GM12878 (cell line): ENCODE results near the gene LRRC53. TPM values are rescaled to one million over a fixed set of nuclear protein-coding genes. Genes with fewer than 3 reads are reported as not detected.

ENCODE experiments used
- ATAC-seq: fragments of 200-7000 bp; cut with Tn5 transposase; 3 replicates; pipeline ENCODE4 v1.9.1; 2020; ENCODE audit warnings: mild to moderate bottlenecking, moderate library complexity
- BruUV-seq: library from RNA; stranded (reverse); fragments of 400-500 nt; replicated peaks from 2 replicates; lab custom pipeline; 2021; lab: Mats Ljungman, UMichigan
- CTCF ChIA-PET: fragments of 300-600 bp; sonication (Branson Sonifier 250); formaldehyde crosslinking; extraction: SDS; loops from one replicate; lab custom pipeline; 2021; ENCODE audit warnings: inconsistent platforms; lab: Yijun Ruan, JAX
- POLR2A ChIA-PET: fragments of 350-600 bp; formaldehyde crosslinking; extraction: SDS; loops from one replicate; lab custom pipeline; 2021; ENCODE audit warnings: inconsistent platforms; lab: Charles Lee
- RAD21 ChIA-PET: fragments of 300-600 bp; sonication (Branson Sonifier 250); formaldehyde crosslinking; loops from one replicate; lab custom pipeline; 2023; ENCODE audit warnings: antibody characterized with exemption; ENCODE audit not compliant: unreplicated experiment; lab: Charles Lee
- SMC1A ChIA-PET: fragments of 300-600 bp; sonication (Branson Sonifier 250); formaldehyde crosslinking; loops from one replicate; lab custom pipeline; 2023; ENCODE audit not compliant: unreplicated experiment, uncharacterized antibody; lab: Charles Lee
- DNase-seq: peaks from one replicate; pipeline ENCODE4 v3.0.0-alpha.2; 2011; ENCODE audit warnings: low read depth, low spot score
- FAIRE-seq: peaks from 3 replicates; lab custom pipeline; 2011; peaks lifted over from hg19 to GRCh38; lab: Jason Lieb, UNC
- H2AFZ ChIP-seq: 2 replicates; pipeline ENCODE4 v1.6.0; 2011; ENCODE audit warnings: low read depth, low read length, control low read depth; ENCODE audit not compliant: control insufficient read depth
- H3K27ac ChIP-seq: 2 replicates; pipeline ENCODE4 v1.5.1; 2011; ENCODE audit warnings: control low read depth; ENCODE audit not compliant: control insufficient read depth, insufficient read depth
- H3K27me3 ChIP-seq, 2 experiments: replicated peaks in 1 of 2; 2 replicates each; pipeline versions ENCODE4 v1.6.0 to v1.6.1; 2011; ENCODE audit warnings: low read length in 1 of 2; ENCODE audit not compliant: control insufficient read depth in 2 of 2, insufficient read depth in 2 of 2
- H3K36me3 ChIP-seq, 2 experiments: 2 replicates each; pipeline ENCODE4 v1.5.1; 2011; ENCODE audit warnings: low read length in 1 of 2; ENCODE audit not compliant: control insufficient read depth in 2 of 2, insufficient read depth in 2 of 2
- H3K4me1 ChIP-seq: 2 replicates; pipeline ENCODE4 v1.6.1; 2011; ENCODE audit warnings: mild to moderate bottlenecking, low read length, moderate library complexity, mixed read lengths; ENCODE audit not compliant: control insufficient read depth, insufficient read depth
- H3K4me2 ChIP-seq: 2 replicates; pipeline ENCODE4 v1.6.0; 2011; ENCODE audit warnings: control low read depth; ENCODE audit not compliant: control insufficient read depth, insufficient read depth
- H3K4me3 ChIP-seq: fragments of 200-600 bp; sonication (generic); 2 replicates; pipeline ENCODE4 v1.5.1; 2016
- H3K79me2 ChIP-seq: 2 replicates; pipeline ENCODE4 v1.6.0; 2011; ENCODE audit warnings: low read length; ENCODE audit not compliant: control insufficient read depth, insufficient read depth
- H3K9ac ChIP-seq: 2 replicates; pipeline ENCODE4 v1.8.0; 2011; ENCODE audit warnings: low read length, control low read depth, mixed read lengths; ENCODE audit not compliant: control insufficient read depth, insufficient read depth
- H3K9me3 ChIP-seq: replicated peaks from 3 replicates; pipeline ENCODE4 v1.5.1; 2011; ENCODE audit warnings: mild to moderate bottlenecking, low read length; ENCODE audit not compliant: control insufficient read depth, insufficient read depth
- H4K20me1 ChIP-seq: 2 replicates; pipeline ENCODE4 v1.6.0; 2011; ENCODE audit not compliant: control insufficient read depth, insufficient read depth
- BHLHE40 ChIP-seq, 2 experiments: fragments of 450-650 bp in 1 of 2; IDR thresholded peaks; 2 replicates each; pipeline ENCODE4 v1.6.1; 2011 to 2017; ENCODE audit warnings: low read depth in 2 of 2, borderline replicate concordance in 1 of 2, improper control_type of control experiment in 1 of 2, low read length in 1 of 2, mild to moderate bottlenecking in 1 of 2
- BMI1 ChIP-seq: fragments of 450-650 bp; IDR thresholded peaks from 2 replicates; pipeline ENCODE4 v1.6.1; 2016; ENCODE audit warnings: mild to moderate bottlenecking, moderate library complexity, borderline replicate concordance
- CHD2 ChIP-seq: IDR thresholded peaks from 2 replicates; pipeline ENCODE4 v1.6.1; 2011; ENCODE audit warnings: low read depth, low read length, improper control_type of control experiment, borderline replicate concordance
- ELK1 ChIP-seq: IDR thresholded peaks from 2 replicates; pipeline ENCODE4 v1.6.1; 2012; ENCODE audit warnings: low read depth, low read length, improper control_type of control experiment
- FOXM1 ChIP-seq: IDR thresholded peaks from 2 replicates; pipeline ENCODE4 v1.6.1; 2012; ENCODE audit warnings: low read depth, mild to moderate bottlenecking, inconsistent platforms, low read length, moderate library complexity
- GABPA ChIP-seq: IDR thresholded peaks from 2 replicates; pipeline ENCODE4 v1.6.1; 2014; ENCODE audit warnings: antibody characterized with exemption, low read depth, mild to moderate bottlenecking, inconsistent platforms
- KAT2A ChIP-seq: conservative IDR thresholded peaks from 2 replicates; pipeline ENCODE4 v1.6.1; 2011; ENCODE audit warnings: low read depth, low read length; ENCODE audit not compliant: control insufficient read depth
- MLLT1 ChIP-seq: fragments of 450-650 bp; IDR thresholded peaks from 2 replicates; pipeline ENCODE4 v1.6.1; 2016; ENCODE audit warnings: mild to moderate bottlenecking
- MTA2 ChIP-seq: fragments of 450-650 bp; IDR thresholded peaks from 2 replicates; pipeline ENCODE4 v1.6.1; 2016; ENCODE audit warnings: low read depth, mild to moderate bottlenecking, moderate library complexity
- NFXL1 ChIP-seq: fragments of 450-650 bp; IDR thresholded peaks from 2 replicates; pipeline ENCODE4 v1.6.1; 2017; ENCODE audit warnings: antibody characterized with exemption, mild to moderate bottlenecking, borderline replicate concordance
- NR2C2 ChIP-seq: IDR thresholded peaks from 2 replicates; pipeline ENCODE4 v1.6.1; 2011; ENCODE audit warnings: borderline replicate concordance, low read depth; ENCODE audit not compliant: control insufficient read depth, insufficient read length
- POLR2A ChIP-seq: IDR thresholded peaks from 2 replicates; pipeline ENCODE4 v1.6.1; 2011; ENCODE audit warnings: low read depth, mild to moderate bottlenecking, low read length
- SREBF1 ChIP-seq: IDR thresholded peaks from 2 replicates; pipeline ENCODE4 v1.6.1; 2012; ENCODE audit warnings: mild to moderate bottlenecking, low read length
- SUPT20H ChIP-seq: IDR thresholded peaks from 2 replicates; pipeline ENCODE4 v1.6.1; 2011; ENCODE audit warnings: low read depth, mild to moderate bottlenecking, low read length, moderate library complexity, borderline replicate concordance; ENCODE audit not compliant: control insufficient read depth
- TCF7 ChIP-seq: IDR thresholded peaks from 2 replicates; pipeline ENCODE4 v1.6.1; 2014; ENCODE audit warnings: antibody characterized with exemption, borderline replicate concordance
- ZBED1 ChIP-seq: IDR thresholded peaks from 2 replicates; pipeline ENCODE4 v1.6.1; 2016; ENCODE audit warnings: borderline replicate concordance
- ZNF274 ChIP-seq: IDR thresholded peaks from one replicate; pipeline ENCODE4 v1.8.0; 2011; ENCODE audit not compliant: insufficient read length, insufficient read depth
- in situ Hi-C: fragments of 300-500 bp; cut with MboI; formaldehyde crosslinking; loops from 9 replicates; pipeline ENCODE4 v1.14.3; 2018; ENCODE audit warnings: mixed read lengths
- intact Hi-C: fragments of 100-400 bp; cut with micrococcal nuclease; formaldehyde crosslinking; loops from one replicate; pipeline ENCODE4 v1.14.2; 2022; ENCODE audit not compliant: unreplicated experiment
- polyA plus RNA-seq, 11 experiments: library from polyadenylated mRNA; depleted of rRNA in 4 of 11; unstranded in 6 of 11; stranded (reverse) in 5 of 11; fragments of >200 nt; fragmentation: Nextera tagmentation in 4 of 11; fragmentation: Illumina TruSeq in 1 of 11; extraction: Ambion mirVana in 4 of 11; extraction: Trizol in 1 of 11; gene quantifications; 1 replicate in 1 of 11; 2 replicates in 10 of 11; pipeline versions ENCODE4 v1.2.1 to v1.2.3, GENCODE V29; 2011 to 2016; ENCODE audit warnings: inconsistent platforms in 2 of 11, missing spikeins in 2 of 11, low read depth in 1 of 11
- total RNA-seq, 4 experiments: library from RNA; depleted of rRNA in 3 of 4; stranded (reverse); fragments of >200 nt in 3 of 4; fragmentation: Illumina TruSeq in 1 of 4; extraction: Trizol in 1 of 4; gene quantifications; 2 replicates each; pipeline versions ENCODE4 v1.2.1 to v1.2.3, GENCODE V29; 2013 to 2021

Gene LRRC53
- total and polyA plus RNA-seq, 10 of the 15 experiments (the other 5 are each of a cell fraction or from before 2014, with no cell fraction given) = not detected

- ChIA-PET RAD21 (no interaction called here), CTCF (interaction anchor here (1.5 kb wide), 1 partner anchor 28 kb away, joined by 4 read pairs; no protein-coding TSS in a partner anchor), SMC1A (no interaction called here), POLR2A (no interaction called here)
- Histone ChIP-seq H4K20me1 (no peaks in the 10 kb centered on the region), H3K27me3 (0 out of 4 replicates have a peak, but pooled peaks cover 0 to 3% of the 10 kb centered on the region in 2 experiments), H3K4me2 (no peak overlapping the region), H3K27ac (no peak overlapping the region), H3K36me3 (no peaks in the 10 kb centered on the region), H3K4me3 (no peak overlapping the region), H3K9ac (no peak overlapping the region), H3K4me1 (no peaks in the 10 kb centered on the region), H2AFZ (no peak overlapping the region), H3K79me2 (no peaks in the 10 kb centered on the region), H3K9me3 (no peaks in the 10 kb centered on the region)
- intact Hi-C loops = no loop called here
- BruUV-seq = no TSS peak
- TF ChIP-seq MTA2 (no peak), SUPT20H (no peak), CHD2 (no peak), TCF7 (no peak), ELK1 (no peak), ZBED1 (no peak), FOXM1 (no peak), SREBF1 (no peak), GABPA (no peak), MLLT1 (no peak), NFXL1 (no peak), KAT2A (no peak), BMI1 (no peak), NR2C2 (no peak), BHLHE40 (IDR thresholded peaks at IDR 0.05; ENCODE audit: borderline replicate concordance in 1 of 2, low read depth in 2 of 2, low read length in 1 of 2) (no peak), POLR2A (no peak), ZNF274 (no peak)
- FAIRE-seq (no peak), ATAC-seq (no peak), DNase-seq (no peak)
- in situ Hi-C loops = no loop called here
These were observed 18.5 kb upstream of the LRRC53 start for GRCh38 chr1:74530892-74531291.
